H1 (cell line): ENCODE measurements around the gene RNF4. TPM values are rescaled to one million over a fixed set of nuclear protein-coding genes. Genes with fewer than 3 reads are reported as not detected.

ENCODE experiments used
- BACH1 ChIP-seq: IDR thresholded peaks from 2 replicates; pipeline ENCODE4 v1.6.1; 2012; ENCODE audit warnings: low read length, improper control_type of control experiment
- CBX5 ChIP-seq: fragments of 300-800, 300-1000 bp; sonication (generic); IDR thresholded peaks from 2 replicates; pipeline ENCODE4 v1.7.1; 2016; ENCODE audit warnings: antibody characterized with exemption, low read length, low read depth
- CHD7 ChIP-seq: fragments of 300-600 bp; sonication (generic); IDR thresholded peaks from 2 replicates; pipeline ENCODE4 v1.7.1; 2012; ENCODE audit warnings: low read length, moderate library complexity, mild to moderate bottlenecking, inconsistent platforms; ENCODE audit not compliant: insufficient replicate concordance
- EZH2 ChIP-seq: fragments of 200-600 bp; sonication (generic); IDR thresholded peaks from 2 replicates; pipeline ENCODE4 v1.7.1; 2012; ENCODE audit warnings: low read depth, mild to moderate bottlenecking, moderate library complexity, low read length, inconsistent platforms; ENCODE audit not compliant: severe bottlenecking
- KDM1A ChIP-seq: fragments of 200-600, 300-600 bp; sonication (generic); IDR thresholded peaks from 2 replicates; pipeline ENCODE4 v1.7.1; 2016; ENCODE audit warnings: mild to moderate bottlenecking, low read length, borderline replicate concordance
- KDM5A ChIP-seq: fragments of 200-600 bp; IDR thresholded peaks from 2 replicates; pipeline ENCODE4 v1.7.1; 2012; ENCODE audit warnings: mild to moderate bottlenecking, low read length, inconsistent platforms, mixed read lengths
- MAFK ChIP-seq: IDR thresholded peaks from 2 replicates; pipeline ENCODE4 v1.6.1; 2012; ENCODE audit warnings: low read depth, mild to moderate bottlenecking, improper control_type of control experiment, low read length
- PHF8 ChIP-seq: fragments of 200-600 bp; sonication (generic); conservative IDR thresholded peaks from 2 replicates; pipeline ENCODE4 v1.7.1; 2012; ENCODE audit warnings: low read depth, mild to moderate bottlenecking, inconsistent platforms, low read length, moderate library complexity
- SIN3A ChIP-seq, 2 experiments: IDR thresholded peaks in 1 of 2; conservative IDR thresholded peaks in 1 of 2; 2 replicates each; pipeline ENCODE4 v1.6.1; 2011 to 2012; ENCODE audit warnings: low read length in 2 of 2, improper control_type of control experiment in 1 of 2, low read depth in 1 of 2, mild to moderate bottlenecking in 1 of 2
- SIX5 ChIP-seq: IDR thresholded peaks from 2 replicates; pipeline ENCODE4 v1.6.1; 2011; ENCODE audit warnings: mild to moderate bottlenecking, low read depth, low read length
- SRF ChIP-seq: IDR thresholded peaks from 2 replicates; pipeline ENCODE4 v1.6.1; 2011; ENCODE audit warnings: mild to moderate bottlenecking, low read depth, low read length, moderate library complexity
- polyA plus RNA-seq, 7 experiments: library from polyadenylated mRNA; depleted of rRNA in 3 of 7; stranded (reverse) in 5 of 7; unstranded in 2 of 7; fragments of >200 nt in 5 of 7; fragments of 200-250 nt in 2 of 7; gene quantifications; 1 replicate in 5 of 7; 2 replicates in 1 of 7; 4 replicates in 1 of 7; pipeline versions ENCODE4 v1.2.1 to v1.2.3, GENCODE V29; 2011 to 2013; ENCODE audit warnings: missing spikeins in 2 of 7, mixed read lengths in 2 of 7
- total RNA-seq: library from RNA; stranded (reverse); fragmentation: NEBNext Ultra II Directional; extraction: Animal tissue kit (Norgen Biotek cat#: 25700); gene quantifications from 2 replicates; pipeline ENCODE4 v1.2.1, GENCODE V29; 2021

RNF4 gene
- total and polyA plus RNA-seq, 2 of the 8 experiments (the other 6 are each of a cell fraction or from before 2014, with no cell fraction given): 68.2 to 78.9 TPM

GRCh38 chr4:2461246-2461960, 7.5 kb upstream of the RNF4 start (continued):
- TF ChIP-seq CBX5 (no peak), CHD7 (no peak), SIX5 (no peak), PHF8 (no peak), EZH2 (no peak), KDM1A (no peak), SIN3A (conservative IDR thresholded peaks at IDR 0.05 in 1 of 2, IDR thresholded peaks at IDR 0.05 in 1 of 2; ENCODE audit: low read depth in 1 of 2, low read length in 2 of 2) (no peak), KDM5A (no peak), BACH1 (no peak), MAFK (no peak), SRF (no peak)
